SK-N-SH treated with all-trans-retinoic acid at 6 μM for 48 hours (cell line): Measurements from ENCODE around the gene SLC22A5.

ENCODE experiments used
- ATAC-seq: fragments of 200-7000 bp; cut with Tn5 transposase; 3 replicates; pipeline ENCODE4 v1.9.1; 2020; ENCODE audit warnings: mild to moderate bottlenecking, moderate library complexity
- ARNTL ChIP-seq: fragments of 450-650 bp; formaldehyde crosslinking; IDR thresholded peaks from 2 replicates; pipeline ENCODE4 v1.5.0; 2020; ENCODE audit warnings: low read depth, mild to moderate bottlenecking, moderate library complexity, borderline replicate concordance
- BACH2 ChIP-seq: fragments of 250-450 bp; sonication (Bioruptor Pico); IDR thresholded peaks from 2 replicates; pipeline ENCODE4 v1.9.0; 2021; ENCODE audit warnings: mild to moderate bottlenecking, borderline replicate concordance
- CREB5 ChIP-seq: fragments of 250-450 bp; sonication (Bioruptor Pico); IDR thresholded peaks from 2 replicates; pipeline ENCODE4 v1.5.1; 2020; ENCODE audit warnings: low read depth, mild to moderate bottlenecking, moderate library complexity
- CSDC2 ChIP-seq: fragments of 250-450 bp; sonication (Bioruptor Pico); IDR thresholded peaks from 2 replicates; pipeline ENCODE4 v1.5.0; 2020; ENCODE audit warnings: mild to moderate bottlenecking, moderate library complexity
- CSRNP3 ChIP-seq: fragments of 250-450 bp; sonication (Bioruptor Pico); IDR thresholded peaks from 2 replicates; pipeline ENCODE4 v1.5.1; 2021; ENCODE audit warnings: mild to moderate bottlenecking, moderate library complexity
- ESRRG ChIP-seq: fragments of 250-450 bp; sonication (Bioruptor Pico); IDR thresholded peaks from 2 replicates; pipeline ENCODE4 v1.6.1; 2021; ENCODE audit warnings: mild to moderate bottlenecking
- GLIS3 ChIP-seq: fragments of 250-450 bp; sonication (Bioruptor Pico); IDR thresholded peaks from 2 replicates; pipeline ENCODE4 v1.5.0; 2020; ENCODE audit warnings: mild to moderate bottlenecking, moderate library complexity
- ISL1 ChIP-seq: fragments of 250-450 bp; sonication (Bioruptor Pico); IDR thresholded peaks from 2 replicates; pipeline ENCODE4 v2.1.2; 2022; ENCODE audit warnings: mild to moderate bottlenecking, moderate library complexity
- OSR1 ChIP-seq: fragments of 250-450 bp; sonication (Bioruptor Pico); IDR thresholded peaks from 2 replicates; pipeline ENCODE4 v1.8.0; 2022; ENCODE audit warnings: moderate library complexity, mild to moderate bottlenecking, inconsistent platforms
- PATZ1 ChIP-seq: fragments of 250-450 bp; sonication (Bioruptor Pico); IDR thresholded peaks from 2 replicates; pipeline ENCODE4 v1.8.0; 2020; ENCODE audit warnings: mild to moderate bottlenecking, moderate library complexity, borderline replicate concordance
- POU6F1 ChIP-seq: fragments of 250-450 bp; sonication (Bioruptor Pico); IDR thresholded peaks from 2 replicates; pipeline ENCODE4 v1.8.0; 2021; ENCODE audit warnings: low read depth, mild to moderate bottlenecking, moderate library complexity, borderline replicate concordance
- PPARA ChIP-seq: fragments of 250-450 bp; sonication (Bioruptor Pico); IDR thresholded peaks from 2 replicates; pipeline ENCODE4 v1.5.0; 2020; ENCODE audit warnings: mild to moderate bottlenecking, borderline replicate concordance
- SNAI2 ChIP-seq: fragments of 250-450 bp; sonication (Bioruptor Pico); IDR thresholded peaks from 2 replicates; pipeline ENCODE4 v1.5.0; 2020; ENCODE audit warnings: mild to moderate bottlenecking, moderate library complexity
- TOX ChIP-seq: fragments of 250-450 bp; sonication (Bioruptor Pico); IDR thresholded peaks from 2 replicates; pipeline ENCODE4 v1.8.0; 2021; ENCODE audit warnings: mild to moderate bottlenecking, moderate library complexity, borderline replicate concordance
- TSHZ2 ChIP-seq: fragments of 250-450 bp; sonication (Bioruptor Pico); IDR thresholded peaks from 2 replicates; pipeline ENCODE4 v1.5.0; 2020; ENCODE audit warnings: mild to moderate bottlenecking, moderate library complexity
- ZC3H10 ChIP-seq: fragments of 250-450 bp; sonication (Bioruptor Pico); IDR thresholded peaks from 2 replicates; pipeline ENCODE4 v1.5.1; 2021; ENCODE audit warnings: mild to moderate bottlenecking, moderate library complexity
- ZFP3 ChIP-seq: fragments of 250-450 bp; sonication (Bioruptor Pico); IDR thresholded peaks from 2 replicates; pipeline ENCODE4 v1.5.0; 2020; ENCODE audit warnings: mild to moderate bottlenecking, moderate library complexity
- ZNF565 ChIP-seq: fragments of 450-650 bp; formaldehyde crosslinking; conservative IDR thresholded peaks from 2 replicates; pipeline ENCODE4 v1.5.0; 2020; ENCODE audit warnings: low read depth, mild to moderate bottlenecking, moderate library complexity
- ZNF70 ChIP-seq: fragments of 450-650 bp; formaldehyde crosslinking; IDR thresholded peaks from 2 replicates; pipeline ENCODE4 v1.5.0; 2020; ENCODE audit warnings: mild to moderate bottlenecking, moderate library complexity
- ZNF8 ChIP-seq: fragments of 450-650 bp; formaldehyde crosslinking; IDR thresholded peaks from 2 replicates; pipeline ENCODE4 v1.5.0; 2020; ENCODE audit warnings: mild to moderate bottlenecking, moderate library complexity

SLC22A5 gene

GRCh38 chr5:132389051-132389331, 19.5 kb downstream of the SLC22A5 start (continued):
- TF ChIP-seq OSR1 (CRISPR knock-in tag) (no peak), BACH2 (CRISPR knock-in tag) (no peak), ZNF8 (CRISPR knock-in tag) (no peak), CREB5 (no peak)

- peak; percentile 80 for ATAC-seq
- TF ChIP-seq OSR1 (CRISPR knock-in tag) (peak; percentile 84; the same call in 1 of the 2 replicates), CSRNP3 (CRISPR knock-in tag) (no peak), ZNF8 (CRISPR knock-in tag) (no peak), BACH2 (CRISPR knock-in tag) (no peak), ESRRG (no peak), ZNF70 (CRISPR knock-in tag) (no peak), ISL1 (peak; percentile 32; the same call in 1 of the 2 replicates), TSHZ2 (CRISPR knock-in tag) (no peak), CSDC2 (CRISPR knock-in tag) (peak; percentile 78; the same call in 1 of the 2 replicates), PATZ1 (CRISPR knock-in tag) (no peak), PPARA (CRISPR knock-in tag) (no peak), POU6F1 (CRISPR knock-in tag) (no peak), TOX (CRISPR knock-in tag) (peak; percentile 43; the same call in 1 of the 2 replicates), ZNF565 (CRISPR knock-in tag) (no peak), ZC3H10 (CRISPR knock-in tag) (0 out of 2 replicates have a peak, but pooled peaks have one; percentile 44), SNAI2 (CRISPR knock-in tag) (no peak), ZFP3 (CRISPR knock-in tag) (no peak), ARNTL (CRISPR knock-in tag) (no peak)
These were observed 20.2 kb downstream of the SLC22A5 start for GRCh38 chr5:132389585-132390286.

- ATAC-seq = no peak
- TF ChIP-seq BACH2 (CRISPR knock-in tag) (no peak), GLIS3 (CRISPR knock-in tag) (no peak), TOX (CRISPR knock-in tag) (no peak)
These were observed 21.7 kb downstream of the SLC22A5 start for GRCh38 chr5:132391247-132391646.
